HUES6 (cell line): ENCODE measurements around the gene APP.
"Not testable (repeated sequence)": the region's sequence is repeated elsewhere in the genome, so short reads cannot be mapped to it uniquely, and the experiment has no call there.

Source experiments
- H3K27ac ChIP-seq: 2 replicates; pipeline ENCODE4 v1.7.0; 2013; ENCODE audit warnings: low read depth, mild to moderate bottlenecking, low read length, inconsistent platforms
- H3K27me3 ChIP-seq: 2 replicates; pipeline ENCODE4 v1.6.1; 2013; ENCODE audit warnings: low read length; ENCODE audit not compliant: control insufficient read depth, insufficient read depth
- H3K36me3 ChIP-seq: 2 replicates; pipeline ENCODE4 v1.6.1; 2013; ENCODE audit warnings: low read length; ENCODE audit not compliant: control insufficient read depth, insufficient read depth
- H3K4me1 ChIP-seq: 2 replicates; pipeline ENCODE4 v1.6.1; 2013; ENCODE audit warnings: low read length; ENCODE audit not compliant: control insufficient read depth, insufficient read depth
- H3K4me3 ChIP-seq: 2 replicates; pipeline ENCODE4 v1.5.1; 2013; ENCODE audit warnings: low read depth, low read length
- H3K9ac ChIP-seq: one replicate; pipeline ENCODE4 v1.6.1; 2013; ENCODE audit warnings: mild to moderate bottlenecking, low read length
- H3K9me3 ChIP-seq: 2 replicates; pipeline ENCODE4 v1.6.1; 2013; ENCODE audit warnings: low read depth, low read length; ENCODE audit not compliant: control insufficient read depth, insufficient read depth

APP gene

DNA sequence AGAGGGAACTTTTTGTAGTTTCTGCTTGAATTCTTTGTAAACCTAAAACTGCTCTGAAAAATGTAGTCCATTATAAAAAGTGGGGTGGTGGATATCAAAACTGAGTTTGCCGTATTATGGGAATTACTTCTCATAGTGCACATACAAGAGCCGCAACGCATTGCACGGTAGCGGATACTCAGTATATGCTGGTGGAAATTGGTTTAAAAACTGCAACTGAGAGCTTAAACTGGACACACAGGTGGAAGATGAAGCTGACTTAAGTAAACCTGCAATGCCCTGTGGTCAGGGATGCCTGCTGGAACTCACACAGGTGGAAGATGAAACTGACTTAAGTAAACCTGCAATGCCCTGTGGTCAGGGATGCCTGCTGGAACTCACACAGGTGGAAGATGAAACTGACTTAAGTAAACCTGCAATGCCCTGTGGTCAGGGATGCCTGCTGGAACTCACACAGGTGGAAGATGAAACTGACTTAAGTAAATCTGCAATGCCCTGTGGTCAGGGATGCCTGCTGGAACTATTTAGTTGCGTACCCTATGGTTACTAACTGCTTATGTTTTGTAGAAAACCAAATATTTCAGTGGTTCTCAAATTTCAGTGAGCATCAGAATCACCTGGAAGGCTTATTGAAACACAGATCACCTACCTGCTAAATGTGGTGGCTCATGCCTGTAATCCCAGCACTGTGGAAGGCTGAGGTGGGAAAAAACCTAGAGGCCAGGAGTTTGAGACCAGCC, 147.8 kb downstream of the APP start:
- H3K9ac ChIP-seq: not testable (repeated sequence)

DNA sequence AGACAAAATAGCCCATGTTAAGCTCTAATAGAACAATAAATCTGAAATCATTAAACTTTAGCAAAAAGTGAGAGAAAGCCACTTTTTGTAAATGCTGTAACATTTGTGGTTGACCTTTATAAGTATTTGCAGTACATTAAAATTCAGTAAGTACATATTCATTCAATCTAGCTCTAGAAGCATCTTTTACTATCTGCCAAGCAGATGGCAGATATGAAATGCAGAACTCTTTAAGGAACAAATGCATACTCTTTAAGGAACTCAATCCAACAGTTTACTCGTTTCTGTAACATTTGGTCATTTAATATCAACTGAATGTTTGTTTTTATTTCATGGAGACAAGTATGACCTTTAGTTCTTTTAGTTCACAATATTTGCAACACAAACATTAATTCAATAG, 150.1 kb downstream of the APP start:
- H3K9ac ChIP-seq: no peak overlapping the region

More for the DNA sequence above, 147.8 kb downstream of the APP start:
- Histone ChIP-seq H3K4me1 (peaks cover 16% of the 10 kb centered on the region), H3K36me3 (peaks cover 33% of the 10 kb centered on the region)
- H3K4me3 ChIP-seq, H3K27me3 ChIP-seq, H3K27ac ChIP-seq, H3K9me3 ChIP-seq: not testable (repeated sequence)

DNA sequence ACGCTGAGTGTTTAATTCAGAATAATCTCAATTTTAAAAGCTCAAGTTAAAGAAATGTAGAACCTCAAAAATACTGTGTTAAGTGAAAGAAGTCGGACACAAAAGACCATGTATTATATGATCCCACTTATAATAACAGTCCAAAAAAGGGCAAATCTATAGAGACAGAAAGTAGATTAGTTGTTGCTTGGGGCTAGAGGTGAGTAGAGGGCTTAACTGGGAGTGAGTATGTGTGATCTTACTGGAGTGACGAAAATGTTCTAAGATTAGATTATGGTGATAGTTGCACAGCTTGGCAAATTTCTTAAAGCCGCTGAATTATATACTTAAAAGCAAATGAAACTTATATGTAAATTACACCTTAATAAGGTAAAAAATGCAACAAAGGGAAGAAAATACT, 150.5 kb downstream of the APP start:
- Histone ChIP-seq H3K27ac (no peak overlapping the region), H3K9me3 (no peaks in the 10 kb centered on the region), H3K4me1 (peaks cover 9% of the 10 kb centered on the region), H3K36me3 (peaks cover 33% of the 10 kb centered on the region), H3K4me3 (no peak overlapping the region), H3K9ac (no peak overlapping the region), H3K27me3 (no peaks in the 10 kb centered on the region)

More for the DNA sequence above, 150.1 kb downstream of the APP start:
- Histone ChIP-seq H3K36me3 (peaks cover 33% of the 10 kb centered on the region), H3K27me3 (no peaks in the 10 kb centered on the region), H3K4me1 (peaks cover 9% of the 10 kb centered on the region), H3K4me3 (no peak overlapping the region), H3K27ac (no peak overlapping the region), H3K9me3 (no peaks in the 10 kb centered on the region)

DNA sequence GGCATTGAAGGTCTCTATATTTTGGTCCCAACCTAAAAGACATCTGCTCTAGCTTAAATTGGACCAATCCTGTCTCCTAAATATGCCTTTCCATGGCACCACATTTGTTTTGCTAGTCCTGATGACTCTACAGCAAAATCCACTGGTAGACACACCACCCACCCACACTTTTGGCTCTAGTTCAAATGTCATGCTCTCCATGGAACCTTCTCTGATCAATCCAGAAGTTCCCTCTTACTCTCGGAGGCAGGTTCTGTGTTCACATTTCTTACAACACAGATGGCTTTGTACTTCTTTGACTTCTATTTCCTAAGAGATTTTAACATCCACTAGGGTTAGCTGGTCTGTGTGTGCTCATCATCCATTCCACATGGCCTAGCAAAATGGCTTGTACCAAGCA, 151.3 kb downstream of the APP start:
- no peak overlapping the region for H3K4me3 ChIP-seq
- H3K4me1 ChIP-seq: peaks cover 6% of the 10 kb centered on the region
- no peak overlapping the region for H3K27ac ChIP-seq
- no peaks in the 10 kb centered on the region for H3K27me3 ChIP-seq
- H3K36me3 ChIP-seq: peaks cover 38% of the 10 kb centered on the region
- no peaks in the 10 kb centered on the region for H3K9me3 ChIP-seq
- H3K9ac ChIP-seq: no peak overlapping the region

DNA sequence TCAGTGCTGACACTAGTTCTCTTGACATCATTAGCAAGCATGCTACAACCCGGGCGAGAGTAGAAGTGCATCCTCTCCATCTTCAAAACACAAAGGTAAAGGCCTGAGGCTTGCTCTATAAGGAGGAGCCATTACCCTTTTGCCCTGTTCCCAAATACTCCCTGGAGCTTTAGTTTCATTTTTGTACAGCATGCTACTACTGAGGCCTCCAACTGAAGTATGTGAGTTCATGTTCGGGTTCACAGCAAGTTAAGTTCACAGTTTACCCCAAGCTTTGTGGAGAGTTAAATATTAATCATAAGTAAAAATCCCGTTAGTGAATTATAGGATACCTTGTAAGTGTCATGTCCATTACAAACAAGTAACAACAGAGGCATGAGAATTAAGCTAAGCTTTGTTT, 156.6 kb downstream of the APP start:
- H3K9ac ChIP-seq: no peak overlapping the region
- peaks cover 16% of the 10 kb centered on the region; the same call in 1 of the 2 replicates for H3K36me3 ChIP-seq
- no peaks in the 10 kb centered on the region for H3K27me3 ChIP-seq
- H3K4me3 ChIP-seq: no peak overlapping the region
- H3K9me3 ChIP-seq: no peaks in the 10 kb centered on the region
- peaks cover 8% of the 10 kb centered on the region; the same call in 1 of the 2 replicates for H3K4me1 ChIP-seq
- H3K27ac ChIP-seq: no peak overlapping the region

DNA sequence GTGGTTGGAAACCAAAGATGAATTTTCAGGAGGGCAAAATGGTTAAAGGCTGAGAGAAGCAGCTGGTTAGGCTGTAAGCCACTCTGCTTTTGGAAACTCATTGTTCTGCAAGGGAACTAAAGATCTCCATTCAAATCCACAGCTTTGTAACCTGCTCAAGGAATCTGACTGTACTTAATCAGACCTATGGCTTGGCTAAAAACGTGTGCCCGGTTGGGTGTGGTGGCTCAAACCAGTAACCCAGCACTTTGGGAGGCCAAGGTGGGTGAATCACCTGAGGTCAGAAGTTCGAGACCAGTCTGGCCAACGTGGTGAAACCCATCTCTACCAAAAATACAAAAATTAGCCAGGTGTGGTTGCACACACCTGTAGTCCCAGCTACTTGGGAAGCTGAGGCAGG, 158.1 kb downstream of the APP start:
- H3K4me1 ChIP-seq: peaks cover 17% of the 10 kb centered on the region
- not testable (repeated sequence) for H3K27ac ChIP-seq, H3K9ac ChIP-seq, H3K4me3 ChIP-seq, H3K27me3 ChIP-seq, H3K9me3 ChIP-seq
- peaks cover 19% of the 10 kb centered on the region; the same call in 1 of the 2 replicates for H3K36me3 ChIP-seq

DNA sequence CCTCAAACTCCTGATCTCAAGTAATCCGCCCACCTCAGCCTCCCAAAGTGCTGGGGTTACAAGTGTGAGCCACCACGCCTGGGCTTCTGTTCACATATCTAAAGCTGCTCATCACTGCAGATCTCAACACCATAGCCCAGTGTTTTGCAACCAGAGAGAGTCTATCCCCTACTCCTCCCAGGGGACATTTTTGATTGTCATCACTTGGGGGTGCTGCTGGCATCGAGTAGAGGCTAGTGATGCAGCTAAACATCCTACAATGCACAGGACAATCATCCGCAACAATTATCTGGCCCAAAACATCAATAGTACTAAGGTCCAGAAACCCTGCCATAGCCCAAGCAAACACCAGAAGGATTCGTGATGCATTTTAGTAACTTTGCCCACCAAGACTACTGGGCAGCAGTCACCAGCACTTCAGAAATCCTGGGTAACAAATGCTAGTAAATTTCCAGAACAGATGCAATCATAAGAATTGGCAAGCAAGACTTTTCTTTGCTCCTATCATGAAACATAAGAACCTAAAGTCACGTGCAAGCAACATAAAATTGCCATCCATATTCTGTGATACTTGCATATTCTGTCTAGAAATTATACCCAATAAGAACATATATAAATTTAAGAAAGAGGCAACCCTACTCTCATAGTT, 159.2 kb downstream of the APP start:
- Histone ChIP-seq H3K4me3 (no peak overlapping the region), H3K27me3 (no peaks in the 10 kb centered on the region), H3K9ac (no peak overlapping the region), H3K27ac (no peak overlapping the region), H3K9me3 (no peaks in the 10 kb centered on the region), H3K36me3 (peaks cover 19% of the 10 kb centered on the region; the same call in 1 of the 2 replicates), H3K4me1 (peaks cover 17% of the 10 kb centered on the region)

DNA sequence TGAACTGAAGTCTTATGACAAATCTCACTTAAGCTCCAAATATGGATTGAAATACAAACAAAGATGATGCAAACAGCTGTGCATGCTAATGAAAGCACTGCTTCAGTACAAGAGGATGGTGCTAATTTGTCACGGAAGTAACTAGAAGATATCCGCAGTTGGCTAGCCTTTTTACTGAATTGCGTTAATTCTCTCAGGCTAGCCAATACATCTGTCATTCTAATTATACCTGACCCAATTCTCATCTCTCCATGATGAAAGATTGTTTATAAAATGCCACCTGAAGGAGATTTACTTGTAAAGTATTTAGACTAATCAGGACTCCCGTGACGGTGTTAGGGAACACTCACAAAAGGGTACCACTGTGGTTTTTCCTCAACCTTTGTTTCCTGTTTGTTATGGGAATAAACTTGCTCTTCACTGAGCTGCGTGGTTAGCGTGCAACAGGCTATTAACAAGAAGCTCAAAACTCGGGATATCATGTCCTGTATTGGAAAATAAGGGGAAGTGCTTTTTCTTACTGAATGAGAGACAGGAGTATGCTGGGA, 162.5 kb downstream of the APP start:
- H3K27ac ChIP-seq: no peak overlapping the region
- H3K4me3 ChIP-seq: no peak overlapping the region

DNA sequence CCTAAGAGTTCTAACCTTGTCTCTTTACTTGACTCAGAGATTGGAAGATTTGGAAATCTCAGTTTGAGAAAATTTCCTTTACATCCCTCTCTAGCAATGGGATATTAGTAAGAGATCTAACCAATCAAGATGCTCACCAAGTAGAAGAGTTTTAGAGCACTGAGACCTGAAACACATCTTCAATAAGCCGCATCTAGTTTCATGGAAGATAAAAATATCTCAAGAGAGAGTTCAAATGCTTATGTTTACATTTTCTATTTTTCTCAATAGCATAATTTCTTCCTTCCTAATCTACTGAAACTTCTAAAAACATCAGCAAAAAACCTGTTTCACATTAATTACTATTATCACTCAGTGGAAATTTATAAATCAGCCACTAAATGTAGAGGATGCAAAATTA, 165.1 kb downstream of the APP start:
- Histone ChIP-seq H3K27me3 (no peaks in the 10 kb centered on the region), H3K36me3 (peaks cover 17% of the 10 kb centered on the region; the same call in 1 of the 2 replicates), H3K4me1 (peaks cover 25% of the 10 kb centered on the region), H3K27ac (no peak overlapping the region), H3K9me3 (no peaks in the 10 kb centered on the region), H3K4me3 (no peak overlapping the region), H3K9ac (no peak overlapping the region)

More for the DNA sequence above, 162.5 kb downstream of the APP start:
- Histone ChIP-seq H3K4me1 (peaks cover 27% of the 10 kb centered on the region), H3K9me3 (no peaks in the 10 kb centered on the region), H3K36me3 (peaks cover 12% of the 10 kb centered on the region; the same call in 1 of the 2 replicates), H3K27me3 (no peaks in the 10 kb centered on the region), H3K9ac (no peak overlapping the region)

DNA sequence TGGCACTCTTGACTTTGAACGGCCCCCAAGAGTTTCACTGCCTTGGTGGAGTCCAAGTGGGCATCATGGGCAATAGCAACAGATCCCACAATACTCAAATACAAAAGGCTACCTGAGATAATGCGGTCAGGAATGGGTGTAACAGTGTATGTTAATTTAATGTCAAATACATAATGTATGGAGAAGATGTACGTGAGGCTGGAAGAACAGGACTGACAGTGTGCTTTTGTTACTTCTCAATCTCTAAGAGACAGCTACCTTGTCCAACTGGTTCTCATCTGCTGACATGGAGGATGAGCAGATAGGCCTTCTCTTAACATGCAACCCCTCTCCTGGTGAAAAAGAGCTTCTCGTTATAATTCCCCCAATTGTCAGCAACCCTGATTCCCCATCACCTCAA, 167.2 kb downstream of the APP start:
- Histone ChIP-seq H3K27me3 (no peaks in the 10 kb centered on the region), H3K9me3 (no peaks in the 10 kb centered on the region), H3K27ac (no peak overlapping the region), H3K4me1 (peaks cover 40% of the 10 kb centered on the region), H3K9ac (no peak overlapping the region), H3K36me3 (peaks cover 18% of the 10 kb centered on the region; the same call in 1 of the 2 replicates), H3K4me3 (no peak overlapping the region)

DNA sequence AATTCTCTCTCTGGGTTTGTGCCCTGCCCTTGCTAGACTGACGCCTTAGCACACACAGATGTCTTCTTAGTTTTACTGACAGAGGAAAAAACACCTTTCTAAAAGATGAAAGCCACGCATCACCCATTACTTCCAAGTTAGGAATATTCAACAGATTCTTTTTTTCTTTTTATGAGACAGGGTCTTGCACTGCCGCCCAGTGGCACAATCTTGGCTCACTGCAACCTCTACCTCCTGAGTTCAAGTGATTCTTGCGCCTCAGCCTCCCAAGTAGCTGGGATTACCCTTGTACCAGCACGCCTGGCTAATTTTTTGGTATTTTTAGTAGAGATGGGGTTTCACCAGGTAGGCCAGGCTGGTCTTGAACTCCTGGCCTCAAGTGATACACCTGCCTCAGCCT, 169.2 kb downstream of the APP start:
- Histone ChIP-seq H3K9me3 (no peaks in the 10 kb centered on the region), H3K4me3 (no peak overlapping the region), H3K4me1 (peaks cover 54% of the 10 kb centered on the region), H3K36me3 (peaks cover 25% of the 10 kb centered on the region), H3K27me3 (no peaks in the 10 kb centered on the region), H3K9ac (no peak overlapping the region), H3K27ac (no peak overlapping the region)
